ENCODE results near the gene ST3GAL4. TPM values are rescaled to one million over a fixed set of nuclear protein-coding genes. Genes with fewer than 3 reads are reported as not detected.

Gene ST3GAL4
- total RNA-seq, 1 experiment from 2014 or later, result 13.1 TPM

DNA sequence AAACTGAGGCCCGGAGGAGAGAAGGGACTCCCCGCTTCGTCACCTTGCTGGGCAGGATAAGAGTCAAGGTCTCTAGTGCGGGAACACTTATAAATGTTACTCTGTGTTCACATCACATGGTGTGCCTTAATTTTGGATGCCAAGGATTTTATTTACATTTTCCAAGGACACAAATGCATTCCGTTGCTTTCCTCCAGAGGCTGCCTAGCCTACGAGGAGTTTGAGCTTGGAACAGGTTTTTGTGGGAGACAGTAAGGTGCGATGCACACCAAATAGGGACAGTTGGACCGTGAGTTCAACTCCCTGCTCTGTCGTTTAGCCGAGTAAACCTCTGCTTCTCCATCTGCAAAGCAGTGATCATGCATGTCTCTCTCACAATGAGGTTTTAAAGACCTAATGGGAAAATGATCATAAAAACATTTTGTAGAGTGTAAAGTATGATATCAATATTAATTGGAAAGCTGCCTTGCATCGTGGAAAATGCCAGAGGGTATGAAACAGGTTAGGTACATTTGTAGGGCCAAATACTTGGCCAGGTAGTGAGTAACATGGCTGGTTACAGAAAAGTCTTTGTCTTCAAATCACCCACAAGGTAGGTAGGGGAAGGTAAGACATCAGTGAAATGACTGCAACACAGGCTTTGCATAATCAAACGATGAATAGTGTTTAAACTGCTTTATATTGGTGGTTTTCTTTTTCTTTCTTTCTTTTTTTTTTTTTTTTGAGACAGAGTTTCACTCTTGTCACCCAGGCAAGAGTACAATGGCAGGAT, 61.8 kb downstream of the ST3GAL4 start:
- POLR2A ChIA-PET, result no interaction called here
- no peak overlapping the region for H3K4me2 ChIP-seq (ENCODE audit: low read length)
- H3K9ac ChIP-seq (ENCODE audit: low read length), result no peak overlapping the region
- DNase-seq (ENCODE audit: low read depth, low spot score), result no peak
- TF ChIP-seq ATF3 (IDR thresholded peaks at IDR 0.05) (no peak), ZFX (IDR thresholded peaks at IDR 0.05) (no peak), RAD21 (IDR thresholded peaks at IDR 0.05; ENCODE audit: low read depth) (no peak), CBX3 (IDR thresholded peaks at IDR 0.05; ENCODE audit: low read depth) (no peak), SIN3A (IDR thresholded peaks at IDR 0.05; ENCODE audit: low read depth) (no peak), CEBPB (IDR thresholded peaks at IDR 0.05; ENCODE audit: low read depth) (no peak), POLR2A (IDR thresholded peaks at IDR 0.05; ENCODE audit: borderline replicate concordance, extremely low read depth, insufficient read depth, insufficient read length) (no peak), ZBTB33 (IDR thresholded peaks at IDR 0.05; ENCODE audit: extremely low read depth, insufficient replicate concordance, low read length) (no peak), YY1 (IDR thresholded peaks at IDR 0.05; ENCODE audit: extremely low read depth, insufficient replicate concordance, low read depth, low read length) (no peak), ELF1 (IDR thresholded peaks at IDR 0.05; ENCODE audit: borderline replicate concordance, low read depth) (no peak), ZNF274 (IDR thresholded peaks at IDR 0.05; ENCODE audit: low read depth, low read length) (no peak), SRF (IDR thresholded peaks at IDR 0.05; ENCODE audit: low read depth) (no peak), EZH2phosphoT487 (IDR thresholded peaks at IDR 0.05; ENCODE audit: borderline replicate concordance) (no peak)
- TF ChIP-seq, protein P1, sequence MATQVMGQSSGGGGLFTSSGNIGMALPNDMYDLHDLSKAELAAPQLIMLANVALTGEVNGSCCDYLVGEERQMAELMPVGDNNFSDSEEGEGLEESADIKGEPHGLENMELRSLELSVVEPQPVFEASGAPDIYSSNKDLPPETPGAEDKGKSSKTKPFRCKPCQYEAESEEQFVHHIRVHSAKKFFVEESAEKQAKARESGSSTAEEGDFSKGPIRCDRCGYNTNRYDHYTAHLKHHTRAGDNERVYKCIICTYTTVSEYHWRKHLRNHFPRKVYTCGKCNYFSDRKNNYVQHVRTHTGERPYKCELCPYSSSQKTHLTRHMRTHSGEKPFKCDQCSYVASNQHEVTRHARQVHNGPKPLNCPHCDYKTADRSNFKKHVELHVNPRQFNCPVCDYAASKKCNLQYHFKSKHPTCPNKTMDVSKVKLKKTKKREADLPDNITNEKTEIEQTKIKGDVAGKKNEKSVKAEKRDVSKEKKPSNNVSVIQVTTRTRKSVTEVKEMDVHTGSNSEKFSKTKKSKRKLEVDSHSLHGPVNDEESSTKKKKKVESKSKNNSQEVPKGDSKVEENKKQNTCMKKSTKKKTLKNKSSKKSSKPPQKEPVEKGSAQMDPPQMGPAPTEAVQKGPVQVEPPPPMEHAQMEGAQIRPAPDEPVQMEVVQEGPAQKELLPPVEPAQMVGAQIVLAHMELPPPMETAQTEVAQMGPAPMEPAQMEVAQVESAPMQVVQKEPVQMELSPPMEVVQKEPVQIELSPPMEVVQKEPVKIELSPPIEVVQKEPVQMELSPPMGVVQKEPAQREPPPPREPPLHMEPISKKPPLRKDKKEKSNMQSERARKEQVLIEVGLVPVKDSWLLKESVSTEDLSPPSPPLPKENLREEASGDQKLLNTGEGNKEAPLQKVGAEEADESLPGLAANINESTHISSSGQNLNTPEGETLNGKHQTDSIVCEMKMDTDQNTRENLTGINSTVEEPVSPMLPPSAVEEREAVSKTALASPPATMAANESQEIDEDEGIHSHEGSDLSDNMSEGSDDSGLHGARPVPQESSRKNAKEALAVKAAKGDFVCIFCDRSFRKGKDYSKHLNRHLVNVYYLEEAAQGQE (IDR thresholded peaks at IDR 0.05; ENCODE audit: low read depth), result no peak
- TF ChIP-seq, protein P2, sequence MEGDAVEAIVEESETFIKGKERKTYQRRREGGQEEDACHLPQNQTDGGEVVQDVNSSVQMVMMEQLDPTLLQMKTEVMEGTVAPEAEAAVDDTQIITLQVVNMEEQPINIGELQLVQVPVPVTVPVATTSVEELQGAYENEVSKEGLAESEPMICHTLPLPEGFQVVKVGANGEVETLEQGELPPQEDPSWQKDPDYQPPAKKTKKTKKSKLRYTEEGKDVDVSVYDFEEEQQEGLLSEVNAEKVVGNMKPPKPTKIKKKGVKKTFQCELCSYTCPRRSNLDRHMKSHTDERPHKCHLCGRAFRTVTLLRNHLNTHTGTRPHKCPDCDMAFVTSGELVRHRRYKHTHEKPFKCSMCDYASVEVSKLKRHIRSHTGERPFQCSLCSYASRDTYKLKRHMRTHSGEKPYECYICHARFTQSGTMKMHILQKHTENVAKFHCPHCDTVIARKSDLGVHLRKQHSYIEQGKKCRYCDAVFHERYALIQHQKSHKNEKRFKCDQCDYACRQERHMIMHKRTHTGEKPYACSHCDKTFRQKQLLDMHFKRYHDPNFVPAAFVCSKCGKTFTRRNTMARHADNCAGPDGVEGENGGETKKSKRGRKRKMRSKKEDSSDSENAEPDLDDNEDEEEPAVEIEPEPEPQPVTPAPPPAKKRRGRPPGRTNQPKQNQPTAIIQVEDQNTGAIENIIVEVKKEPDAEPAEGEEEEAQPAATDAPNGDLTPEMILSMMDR (IDR thresholded peaks at IDR 0.05 in 2 of 3, conservative IDR thresholded peaks at IDR 0.05 in 1 of 3; ENCODE audit: borderline replicate concordance in 1 of 3, insufficient read depth in 1 of 3, low read depth in 2 of 3, low read length in 2 of 3), result no peak
- no peaks in the 10 kb centered on the region for H3K9me3 ChIP-seq (ENCODE audit: control insufficient read depth in 1 of 2, insufficient read depth in 1 of 2, low read depth in 1 of 2, low read length in 2 of 2)
- intact Hi-C loops (cut with micrococcal nuclease), result no loop called here
- H3K4me1 ChIP-seq (ENCODE audit: control insufficient read depth in 1 of 2, insufficient read depth in 2 of 2, low read length in 2 of 2), result no peaks in the 10 kb centered on the region
- RAD21 ChIA-PET (ENCODE audit: low non-redundant PET in 1 of 2, low total read pairs in 2 of 2, uncharacterized antibody in 2 of 2, unreplicated experiment in 2 of 2), result no interaction called here
- no peak for ATAC-seq
- H3K9me2 ChIP-seq (ENCODE audit: insufficient read depth), result no peaks in the 10 kb centered on the region
- no peak overlapping the region for H2AFZ ChIP-seq (ENCODE audit: low read depth, low read length, poor library complexity, severe bottlenecking)
- no TSS peak for BruUV-seq (replicated peaks)
- H3K4me3 ChIP-seq (replicated peaks in 1 of 2; ENCODE audit: low read depth in 1 of 2, low read length in 2 of 2), result no peak overlapping the region
- H3K27ac ChIP-seq (ENCODE audit: low read depth, low read length), result no peak overlapping the region
- CTCF ChIA-PET, result no interaction called here
- H3K79me2 ChIP-seq (ENCODE audit: insufficient read depth, low read length), result no peaks in the 10 kb centered on the region
- H3K27me3 ChIP-seq (ENCODE audit: insufficient read depth, low read length), result no peaks in the 10 kb centered on the region
- no peaks in the 10 kb centered on the region for H4K20me1 ChIP-seq (ENCODE audit: insufficient read depth)
- no peaks in the 10 kb centered on the region for H3K36me3 ChIP-seq (ENCODE audit: control insufficient read depth in 1 of 2, insufficient read depth in 2 of 2, low read length in 2 of 2)

Data from HCT116 (cell line).